Common myeloid progenitor, CD34-positive (primary cell): ENCODE results near the gene HIP1.

Source experiments
- CTCF ChIA-PET: fragments of 350-600 bp; sonication (Branson Sonifier 250); formaldehyde crosslinking; loops from one replicate; lab custom pipeline; 2021; ENCODE audit warnings: antibody characterized with exemption; lab: Charles Lee
- POLR2A ChIA-PET: fragments of 350-600 bp; sonication (Branson Sonifier 250); formaldehyde crosslinking; loops from one replicate; lab custom pipeline; 2021; ENCODE audit warnings: antibody characterized with exemption; lab: Charles Lee
- DNase-seq, 3 donors: peaks; one replicate each; pipeline versions ENCODE4 v3.0.0 to v3.0.0-alpha.2; 2013
- H3K27ac ChIP-seq, 2 experiments: 1 replicate in 1 of 2; 2 replicates in 1 of 2; pipeline ENCODE4 v1.7.0; 2013; ENCODE audit warnings: inconsistent platforms in 2 of 2, low read length in 2 of 2, mild to moderate bottlenecking in 2 of 2, low read depth in 1 of 2, moderate library complexity in 1 of 2; ENCODE audit not compliant: severe bottlenecking in 2 of 2, insufficient read depth in 1 of 2, poor library complexity in 1 of 2
- H3K27me3 ChIP-seq, 5 experiments: replicated peaks in 2 of 5; 1 replicate in 3 of 5; 2 replicates in 2 of 5; pipeline versions ENCODE4 v1.6.1 to v1.7.0; 2013; ENCODE audit warnings: low read length in 4 of 5, mild to moderate bottlenecking in 2 of 5, moderate library complexity in 2 of 5, inconsistent platforms in 1 of 5; ENCODE audit not compliant: insufficient read depth in 5 of 5, control insufficient read depth in 4 of 5
- H3K36me3 ChIP-seq, 4 experiments: 1 replicate in 2 of 4; 2 replicates in 2 of 4; pipeline versions ENCODE4 v1.6.1 to v1.7.0; 2013; ENCODE audit warnings: low read length in 3 of 4, control low read depth in 1 of 4, mild to moderate bottlenecking in 1 of 4; ENCODE audit not compliant: control insufficient read depth in 4 of 4, insufficient read depth in 4 of 4
- H3K4me1 ChIP-seq, 4 experiments: 1 replicate in 3 of 4; 2 replicates in 1 of 4; pipeline versions ENCODE4 v1.6.1 to v1.7.1; 2013; ENCODE audit warnings: low read length in 3 of 4, mild to moderate bottlenecking in 3 of 4, control low read depth in 1 of 4, inconsistent platforms in 1 of 4, moderate library complexity in 1 of 4; ENCODE audit not compliant: control insufficient read depth in 4 of 4, insufficient read depth in 4 of 4; ENCODE audit errors: control extremely low read depth in 1 of 4
- H3K4me3 ChIP-seq, 7 experiments: 1 replicate in 4 of 7; 2 replicates in 3 of 7; pipeline versions ENCODE4 v1.5.1 to v1.7.0; 2013; ENCODE audit warnings: mild to moderate bottlenecking in 7 of 7, low read length in 6 of 7, moderate library complexity in 6 of 7, inconsistent platforms in 2 of 7, low read depth in 2 of 7, control low read depth in 1 of 7; ENCODE audit not compliant: insufficient read depth in 4 of 7, control insufficient read depth in 1 of 7; ENCODE audit errors: extremely low read depth in 1 of 7
- H3K9me3 ChIP-seq, 5 experiments: 1 replicate in 4 of 5; 2 replicates in 1 of 5; pipeline versions ENCODE4 v1.6.1 to v1.7.1; 2013; ENCODE audit warnings: low read length in 4 of 5, mild to moderate bottlenecking in 2 of 5, inconsistent platforms in 1 of 5, low read depth in 1 of 5, moderate library complexity in 1 of 5; ENCODE audit not compliant: control insufficient read depth in 4 of 5, insufficient read depth in 2 of 5; ENCODE audit errors: control extremely low read depth in 1 of 5
- WGBS: methylation state at CpG from one replicate; pipeline ENCODE4 v1.1.5; 2013; ENCODE audit not compliant: insufficient coverage; 5-methylcytosine and 5-hydroxymethylcytosine counted together

HIP1 gene

GRCh38 chr7:75650062-75650461, 88.7 kb downstream of the HIP1 start:
- Histone ChIP-seq H3K4me1 (peaks cover 0 to 16% (median 10%) of the 10 kb centered on the region in 4 experiments), H3K36me3 (no peaks in the 10 kb centered on the region), H3K27me3 (no peaks in the 10 kb centered on the region), H3K27ac (no peak overlapping the region), H3K9me3 (no peaks in the 10 kb centered on the region), H3K4me3 (no peak overlapping the region)
- WGBS: 72% methylated on average over 6 of the region's 7 CpGs
- peak in 1 of 3 donors; percentile 21 for DNase-seq
- CTCF ChIA-PET: interaction anchor here (0.8 to 1.2 kb wide), 3 partner anchors 20 to 370 kb away, joined by 3 to 4 read pairs (median 3); no protein-coding TSS in a partner anchor
- POLR2A ChIA-PET: no interaction called here

- ChIA-PET POLR2A (no interaction called here), CTCF (no interaction called here)
- Histone ChIP-seq H3K36me3 (no peaks in the 10 kb centered on the region), H3K27me3 (no peaks in the 10 kb centered on the region), H3K4me3 (no peak overlapping the region), H3K9me3 (no peaks in the 10 kb centered on the region), H3K4me1 (peaks cover 0 to 16% (median 10%) of the 10 kb centered on the region in 4 experiments), H3K27ac (no peak overlapping the region)
- DNase-seq: no peak
- 40% methylated on average over 2 of the region's 4 CpGs for WGBS
Observed at GRCh38 chr7:75649462-75649861, 89.3 kb downstream of the HIP1 start.

- DNase-seq: no peak
- Histone ChIP-seq H3K27ac (no peak overlapping the region), H3K4me1 (peaks cover 0 to 16% (median 10%) of the 10 kb centered on the region in 4 experiments), H3K9me3 (peaks cover 0 to 3% (median 0%) of the 10 kb centered on the region in 5 experiments), H3K27me3 (no peaks in the 10 kb centered on the region), H3K36me3 (no peaks in the 10 kb centered on the region), H3K4me3 (no peak overlapping the region)
- ChIA-PET POLR2A (no interaction called here), CTCF (interaction anchor here (1.1 to 1.8 kb wide), 3 partner anchors 15 to 115 kb away, joined by 4 to 5 read pairs (median 4); no protein-coding TSS in a partner anchor)
- 100% methylated on average over 6 of the region's 6 CpGs for WGBS
Observed at GRCh38 chr7:75647709-75648438, 90.9 kb downstream of the HIP1 start.

- H3K9me3 ChIP-seq: peaks cover 0 to 3% (median 0%) of the 10 kb centered on the region in 5 experiments
- no peak overlapping the region for H3K4me3 ChIP-seq
- POLR2A ChIA-PET: no interaction called here
- no peak for DNase-seq
- no peak overlapping the region for H3K27ac ChIP-seq
- peaks cover 0 to 16% (median 10%) of the 10 kb centered on the region in 4 experiments for H3K4me1 ChIP-seq
- WGBS: 90% methylated on average over 6 of the region's 9 CpGs
- no peaks in the 10 kb centered on the region for H3K36me3 ChIP-seq
- CTCF ChIA-PET: interaction anchor here (2.2 kb wide), 1 partner anchor 11 kb away, joined by 7 read pairs; no protein-coding TSS in a partner anchor
- H3K27me3 ChIP-seq: no peaks in the 10 kb centered on the region
Observed at GRCh38 chr7:75646571-75647102, 92.1 kb downstream of the HIP1 start.

- H3K36me3 ChIP-seq: no peaks in the 10 kb centered on the region
- POLR2A ChIA-PET: no interaction called here
- CTCF ChIA-PET: interaction anchor here (0.6 to 2.2 kb wide), 2 partner anchors 10 to 105 kb away, joined by 6 to 7 read pairs; no protein-coding TSS in a partner anchor
- DNase-seq: no peak
- H3K4me1 ChIP-seq: peaks cover 0 to 11% (median 5%) of the 10 kb centered on the region in 4 experiments
- no peak overlapping the region for H3K27ac ChIP-seq
- no peaks in the 10 kb centered on the region for H3K27me3 ChIP-seq
- peaks cover 0 to 3% (median 0%) of the 10 kb centered on the region in 5 experiments for H3K9me3 ChIP-seq
- 100% methylated on average over 1 of the region's 2 CpGs for WGBS
- H3K4me3 ChIP-seq: no peak overlapping the region
Observed at GRCh38 chr7:75645570-75645969, 93.2 kb downstream of the HIP1 start.

GRCh38 chr7:75644589-75644988, 94.2 kb downstream of the HIP1 start:
- ChIA-PET CTCF (interaction anchor here (2.2 kb wide), 1 partner anchor 9 kb away, joined by 7 read pairs; no protein-coding TSS in a partner anchor), POLR2A (no interaction called here)
- Histone ChIP-seq H3K36me3 (no peaks in the 10 kb centered on the region), H3K27me3 (no peaks in the 10 kb centered on the region), H3K4me3 (no peak overlapping the region), H3K27ac (no peak overlapping the region), H3K4me1 (peaks cover 3 to 11% (median 8%) of the 10 kb centered on the region in 4 experiments), H3K9me3 (peaks cover 0 to 3% (median 0%) of the 10 kb centered on the region in 5 experiments)
- no peak for DNase-seq
- 100% methylated on average over 4 of the region's 5 CpGs for WGBS
